NCI-H146 treated with DMSO at 0.1 percent for 48 hours (cell line): ENCODE data around the gene CLIC1.

ENCODE experiments used
- DNase-seq: peaks from one replicate; lab custom pipeline; 2025; ENCODE audit not compliant: unreplicated experiment; lab: John Stamatoyannopoulos, UW

CLIC1 gene

DNA sequence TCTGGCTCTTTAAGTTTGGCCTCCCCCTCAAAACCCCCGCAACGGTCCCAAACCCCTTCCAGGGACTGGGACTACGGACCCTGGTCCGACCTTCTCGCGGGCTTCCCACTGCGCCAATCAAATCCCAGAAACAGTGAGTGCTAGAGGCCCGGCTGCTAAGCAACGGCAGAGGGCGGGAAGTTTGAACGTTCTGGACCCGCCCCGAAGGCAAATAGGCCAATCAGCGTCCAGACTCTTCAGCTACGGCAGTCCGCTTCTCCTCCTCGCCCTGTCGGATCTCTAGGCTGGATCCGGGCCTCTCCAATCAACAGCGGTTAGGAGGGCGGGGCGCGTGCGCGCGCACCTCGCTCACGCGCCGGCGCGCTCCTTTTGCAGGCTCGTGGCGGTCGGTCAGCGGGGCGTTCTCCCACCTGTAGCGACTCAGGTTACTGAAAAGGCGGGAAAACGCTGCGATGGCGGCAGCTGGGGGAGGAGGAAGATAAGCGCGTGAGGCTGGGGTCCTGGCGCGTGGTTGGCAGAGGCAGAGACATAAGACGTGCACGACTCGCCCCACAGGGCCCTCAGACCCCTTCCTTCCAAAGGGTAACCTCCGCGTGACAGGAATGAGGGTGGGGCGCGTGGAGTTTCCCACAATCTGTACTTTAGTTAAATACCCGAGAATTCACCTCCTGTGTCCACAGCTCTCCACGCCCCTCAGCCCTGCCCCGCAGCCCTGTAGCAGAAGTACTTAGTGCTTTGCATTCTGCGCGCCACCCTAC, 3.5 kb upstream of the CLIC1 start, which contains the start of gene MSH5:
Gene MSH5 (plus strand): TSS at position 367 of the 758 bp plus-strand sequence. CDS start 462 bp downstream, outside the sequence.
- peak; percentile 97 for DNase-seq

DNA sequence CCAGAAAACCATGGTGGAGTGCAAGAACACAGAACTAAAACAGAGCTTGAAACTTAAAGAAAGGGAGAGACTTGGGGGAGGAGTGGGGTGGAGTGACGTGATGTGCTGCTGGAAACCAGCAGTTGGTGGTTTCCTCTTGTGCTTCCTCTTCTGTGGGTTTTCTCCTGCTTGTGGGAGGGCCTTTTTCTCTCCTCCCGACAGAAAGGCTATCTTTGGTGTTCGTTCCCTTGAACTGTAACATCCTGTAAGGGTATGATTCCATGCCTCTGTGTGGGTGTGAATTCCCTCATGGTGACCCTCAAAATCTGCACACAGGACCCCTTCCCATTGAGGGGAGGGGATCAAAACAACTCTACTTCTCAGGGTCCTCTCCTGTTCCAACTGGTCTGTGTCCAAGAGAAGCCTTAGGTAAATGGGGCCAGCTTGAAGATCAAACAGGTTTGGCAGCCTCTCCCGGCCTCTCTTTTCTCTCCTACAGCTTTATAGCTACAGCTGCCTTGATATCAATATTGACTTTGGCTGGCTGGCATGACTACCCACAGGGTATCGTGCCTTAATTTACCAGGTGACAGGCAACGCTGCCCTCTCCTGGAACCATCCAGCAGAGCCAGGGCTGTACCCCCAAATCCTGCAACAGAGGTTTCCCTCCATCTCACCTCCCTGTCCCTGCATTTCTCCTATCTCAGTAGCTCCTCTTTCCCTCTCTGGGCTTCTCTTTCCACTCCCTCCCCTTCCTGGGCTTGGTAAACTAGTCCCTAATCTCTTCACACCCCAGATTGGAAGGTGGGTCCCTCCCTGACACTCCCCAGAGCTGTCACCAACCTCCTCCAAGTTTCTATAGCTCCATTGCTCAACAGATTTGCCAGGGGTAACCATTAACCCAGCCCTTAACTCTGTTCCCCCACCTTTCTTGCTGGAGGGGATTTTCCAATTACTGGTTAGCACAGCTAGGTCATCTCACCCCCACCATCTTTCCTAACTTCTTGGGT, 2.0 kb upstream of the CLIC1 start:
- DNase-seq, result peak; percentile 43

DNA sequence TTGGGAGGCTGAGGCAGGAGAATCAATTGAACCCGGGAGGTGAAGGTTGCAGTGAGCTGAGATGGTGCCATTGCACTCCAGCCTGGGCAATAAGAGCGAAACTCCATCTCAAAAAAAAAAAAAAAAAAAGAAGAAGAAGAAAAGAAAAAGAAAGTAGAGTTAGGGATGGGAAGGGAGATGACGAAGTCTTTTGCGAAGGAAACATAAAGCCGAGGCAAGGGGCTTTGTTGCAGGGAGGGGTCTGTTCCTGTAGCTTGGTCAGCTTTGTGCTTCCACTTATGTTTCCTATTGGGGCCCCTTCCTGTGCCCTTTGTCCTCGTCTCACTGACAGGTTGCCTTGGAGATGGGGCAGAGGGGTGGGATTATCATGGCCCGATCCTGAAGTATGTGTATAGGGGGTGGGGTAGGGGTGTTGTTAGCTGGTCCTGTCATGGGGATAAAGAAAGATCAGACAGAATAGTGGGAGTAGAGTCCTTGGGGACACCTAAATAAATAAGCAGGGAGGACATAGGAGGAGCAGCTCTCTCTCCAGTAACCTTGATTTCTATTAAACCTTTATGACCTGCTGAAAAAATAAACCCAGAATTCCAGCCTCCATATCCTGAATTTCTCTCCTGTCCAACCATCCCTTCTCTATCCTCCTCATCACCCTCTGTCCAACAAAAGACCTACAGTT, 1.1 kb upstream of the CLIC1 start:
- peak; percentile 77 for DNase-seq

DNA sequence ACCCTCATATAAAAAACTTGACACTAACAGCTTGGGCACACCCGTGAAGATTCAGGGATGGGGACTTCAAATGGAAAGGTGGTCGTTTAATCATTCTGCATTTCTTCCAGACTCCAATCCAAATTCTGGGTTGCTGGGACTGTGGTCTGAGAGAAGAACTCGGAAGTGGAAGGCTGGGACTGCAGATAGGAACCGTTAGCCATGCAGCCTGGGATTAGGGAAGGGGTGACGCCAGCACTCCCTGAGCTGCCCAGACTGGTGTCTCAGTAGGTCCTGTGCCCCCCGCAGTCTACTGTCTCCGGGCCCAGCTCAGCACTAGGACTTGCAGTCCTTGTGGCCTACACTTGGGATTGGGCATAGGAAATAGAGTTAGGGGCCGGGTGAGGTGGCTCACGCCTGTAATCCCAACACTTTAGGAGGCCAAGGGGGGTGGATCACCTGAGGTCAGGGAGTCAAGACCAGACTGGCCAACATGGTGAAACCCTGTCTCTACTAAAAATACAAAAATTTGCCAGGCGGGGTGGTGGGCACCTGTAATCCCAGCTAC, 511 bp upstream of the CLIC1 start:
- no peak for DNase-seq

DNA sequence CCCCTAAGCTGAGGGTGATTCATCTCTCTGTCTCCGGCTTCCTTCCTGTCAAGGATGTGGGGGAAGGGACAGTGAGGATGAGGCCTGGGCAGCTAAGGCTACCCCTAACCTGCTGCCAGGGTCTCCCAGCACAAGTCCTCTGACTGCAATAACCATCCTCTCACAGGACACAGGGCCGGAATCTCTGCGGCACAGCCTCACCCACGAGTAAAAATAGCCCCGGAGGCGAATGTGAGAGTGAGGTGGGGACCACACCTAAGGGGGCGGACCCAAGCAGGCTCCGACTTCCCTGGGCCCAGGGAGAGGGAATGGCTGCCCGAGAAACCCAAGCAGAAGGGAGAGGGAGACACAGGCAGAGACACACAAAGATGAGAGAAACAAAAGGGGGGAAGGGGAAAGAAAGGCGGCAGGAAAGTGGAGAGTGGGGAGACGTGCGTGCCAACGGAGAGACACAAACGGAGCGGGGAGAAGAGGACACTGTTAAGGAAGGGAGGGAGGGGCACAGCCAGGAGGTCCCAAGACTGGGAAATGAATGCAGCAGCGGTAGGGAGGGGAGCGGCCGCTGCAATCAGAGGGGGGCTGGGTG, 1.4 kb downstream of the CLIC1 start:
- no peak for DNase-seq

DNA sequence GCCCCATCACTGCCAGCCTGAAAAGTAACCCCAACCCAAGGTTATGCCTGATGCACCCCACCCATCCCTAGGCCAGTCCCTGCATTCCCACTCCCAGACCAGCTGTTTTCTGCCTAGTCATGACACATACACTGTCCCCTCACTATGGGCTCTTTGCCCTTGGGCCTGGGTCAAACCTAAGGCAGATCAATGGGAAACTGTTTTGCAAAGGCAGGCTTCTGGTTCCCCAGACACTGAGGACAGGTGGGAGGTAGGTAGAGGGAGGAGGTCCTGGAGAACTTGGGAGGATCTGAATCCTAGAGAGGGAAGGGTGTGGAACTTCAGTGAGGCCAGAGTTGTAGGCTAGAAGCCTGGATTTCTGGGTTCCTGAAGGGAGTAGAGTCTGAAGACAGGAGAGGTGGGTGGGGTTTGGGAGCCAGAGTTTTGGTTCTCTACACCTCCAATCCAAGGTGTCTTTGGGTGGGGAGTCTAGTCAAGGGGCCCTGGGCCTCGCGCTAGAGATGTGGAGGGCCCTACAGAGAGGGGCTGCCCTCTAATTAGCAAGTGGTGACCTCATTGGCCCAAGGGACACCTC, 2.0 kb downstream of the CLIC1 start:
- no peak for DNase-seq

DNA sequence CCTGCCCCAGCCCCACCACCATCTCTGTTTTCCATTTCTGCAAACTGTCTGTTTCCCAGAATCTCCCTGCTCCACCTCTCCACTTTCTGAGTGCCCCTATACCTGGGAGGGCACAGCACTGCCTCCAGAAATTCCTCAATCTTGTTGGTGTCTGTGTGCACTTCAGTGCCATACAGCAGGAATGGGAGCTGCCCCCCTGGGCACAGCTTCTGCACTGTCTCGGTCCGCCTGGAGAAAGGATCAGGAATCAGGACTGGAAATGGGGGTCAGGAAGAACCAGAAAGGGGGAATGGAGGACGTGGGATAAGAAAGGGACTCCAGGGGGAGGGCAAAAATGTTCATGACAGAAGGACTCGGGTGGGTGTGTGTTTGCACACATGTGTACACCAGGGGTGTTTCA, 2.6 kb downstream of the CLIC1 start:
- DNase-seq, result no peak

DNA sequence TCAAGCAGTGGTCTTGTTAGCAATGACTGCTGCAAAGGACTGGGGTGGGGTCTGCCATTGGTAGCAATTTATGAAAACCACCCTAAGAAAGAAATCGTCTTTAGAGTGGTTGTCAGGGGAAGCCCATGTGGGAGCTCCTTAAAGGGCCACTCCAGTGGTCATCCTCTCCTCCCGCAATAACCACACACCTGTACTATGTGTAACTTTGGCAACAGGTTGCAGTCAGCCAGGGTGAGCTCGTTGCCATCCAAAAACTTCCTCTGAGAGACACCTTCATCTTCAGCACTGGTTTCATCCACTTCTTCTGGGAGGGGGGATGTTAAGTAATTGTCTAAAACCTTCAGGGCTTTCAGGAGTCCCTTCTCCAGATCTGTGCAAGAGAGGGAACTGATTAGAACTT, 4.3 kb downstream of the CLIC1 start:
- no peak for DNase-seq

DNA sequence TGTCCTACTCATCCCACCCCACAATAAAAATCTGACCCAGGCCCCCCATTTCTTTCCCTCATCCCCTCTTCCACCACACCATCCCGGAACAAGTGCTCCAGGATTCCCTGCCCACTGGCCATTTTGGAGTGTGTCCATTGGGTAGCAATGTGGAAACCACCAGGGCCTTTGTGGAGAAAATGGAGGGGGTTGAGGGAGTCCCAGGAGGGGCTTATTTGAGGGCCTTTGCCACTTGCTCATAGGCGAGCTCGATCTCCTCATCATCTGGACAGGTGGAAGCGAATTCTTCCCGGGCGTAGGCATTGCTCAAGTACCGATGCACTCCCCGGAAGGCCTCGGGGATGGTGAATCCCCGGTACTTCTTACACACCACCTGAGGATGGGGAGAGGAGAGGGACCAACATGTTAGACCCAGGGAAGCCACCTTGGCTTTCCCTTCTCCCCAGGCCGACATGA, 5.7 kb downstream of the CLIC1 start:
- DNase-seq, result no peak

DNA sequence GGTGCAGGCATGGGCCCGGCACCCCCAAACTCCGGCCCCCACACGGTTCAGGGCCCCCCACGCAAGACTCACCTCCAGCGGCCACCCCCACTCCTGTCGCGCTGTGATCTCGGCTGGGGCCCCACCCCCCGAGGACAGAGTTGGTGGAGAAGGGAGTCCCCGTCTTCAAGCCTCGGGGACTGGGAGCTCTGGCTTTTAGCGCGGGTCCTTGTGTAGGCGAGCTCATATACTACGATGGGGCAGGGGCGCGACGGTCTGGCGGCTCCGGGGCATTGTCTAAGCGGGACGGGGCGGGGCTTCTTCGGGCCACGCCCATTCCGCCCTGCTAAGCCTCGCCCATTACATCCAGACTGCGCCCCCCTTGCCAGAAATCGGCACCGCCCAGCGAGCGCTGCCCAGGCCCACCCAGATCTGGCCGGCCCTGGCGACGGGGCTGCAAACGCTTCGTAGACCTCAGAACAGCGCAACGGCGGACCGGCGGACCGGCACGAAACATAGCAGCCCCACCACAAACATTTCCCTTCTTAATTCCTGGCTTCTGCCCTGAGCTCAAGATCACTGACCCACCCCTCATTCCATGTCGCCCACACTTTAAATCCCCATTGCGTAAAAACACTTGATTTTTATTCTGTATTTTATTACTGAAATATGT, 6.2 kb downstream of the CLIC1 start:
- no peak for DNase-seq

DNA sequence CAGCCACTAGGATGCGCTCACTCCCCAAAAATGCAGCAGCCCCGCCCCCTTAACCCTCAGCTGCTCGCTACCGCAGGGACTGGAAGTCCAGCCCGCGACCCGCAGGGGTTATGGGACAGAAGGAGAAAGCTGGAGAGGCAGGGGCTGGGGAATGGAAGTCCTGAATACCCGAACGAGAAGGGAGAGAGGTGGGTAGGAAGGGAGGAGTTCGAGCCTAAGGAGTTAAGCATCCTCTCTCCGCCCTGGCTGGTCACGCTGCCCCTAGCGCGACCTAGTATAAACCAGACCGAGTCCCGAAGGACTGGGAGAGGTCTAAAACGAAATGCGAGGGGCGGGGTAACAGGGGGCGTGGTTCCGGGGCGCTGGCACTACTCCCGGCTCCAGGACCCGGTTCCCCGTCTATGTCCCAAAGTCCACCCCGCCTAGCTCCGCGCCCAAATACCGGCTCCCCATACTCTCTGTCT, 6.8 kb downstream of the CLIC1 start:
- DNase-seq, result no peak

DNA sequence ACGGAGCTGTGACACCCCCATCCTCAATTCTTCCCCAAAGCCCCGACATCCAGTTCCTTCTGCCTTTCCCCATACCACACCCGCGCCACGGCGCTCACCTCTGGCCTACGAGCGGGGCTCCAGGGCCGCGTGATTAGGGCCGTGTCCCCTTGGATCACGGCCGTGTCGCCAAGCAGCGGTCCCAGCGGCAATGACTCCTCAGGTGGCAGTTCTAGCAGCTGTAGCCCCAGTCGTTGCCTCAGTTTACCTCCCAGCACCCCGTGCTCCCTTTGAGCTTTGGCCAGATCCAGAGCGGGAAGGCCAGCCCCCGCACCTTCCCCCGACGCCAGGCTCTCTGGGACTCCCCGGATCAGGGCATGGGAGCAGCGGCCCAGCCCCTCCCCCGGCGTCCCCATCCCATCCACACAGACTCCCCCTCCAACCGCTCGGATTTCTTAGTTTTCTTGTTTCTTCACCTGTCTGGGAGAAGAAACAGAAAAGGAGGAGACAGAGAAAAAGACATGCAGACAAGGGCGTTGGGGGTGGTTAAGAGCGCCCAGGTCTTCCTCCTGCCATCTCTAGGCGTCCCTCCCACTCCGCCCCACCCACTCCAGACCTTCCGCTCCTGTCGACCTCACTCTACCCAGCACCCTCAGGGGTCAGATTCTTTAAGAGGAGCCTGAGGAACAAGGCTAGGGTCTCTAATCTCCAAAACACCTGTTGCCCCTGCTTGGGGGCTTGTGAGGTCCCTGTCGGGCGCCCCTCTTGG, 7.4 kb downstream of the CLIC1 start, which contains the start of gene DDAH2:
Gene DDAH2 (minus strand): TSS at position 533 of the 748 bp plus-strand sequence. CDS start 138 bp downstream, at position 395.
- no peak for DNase-seq

DNA sequence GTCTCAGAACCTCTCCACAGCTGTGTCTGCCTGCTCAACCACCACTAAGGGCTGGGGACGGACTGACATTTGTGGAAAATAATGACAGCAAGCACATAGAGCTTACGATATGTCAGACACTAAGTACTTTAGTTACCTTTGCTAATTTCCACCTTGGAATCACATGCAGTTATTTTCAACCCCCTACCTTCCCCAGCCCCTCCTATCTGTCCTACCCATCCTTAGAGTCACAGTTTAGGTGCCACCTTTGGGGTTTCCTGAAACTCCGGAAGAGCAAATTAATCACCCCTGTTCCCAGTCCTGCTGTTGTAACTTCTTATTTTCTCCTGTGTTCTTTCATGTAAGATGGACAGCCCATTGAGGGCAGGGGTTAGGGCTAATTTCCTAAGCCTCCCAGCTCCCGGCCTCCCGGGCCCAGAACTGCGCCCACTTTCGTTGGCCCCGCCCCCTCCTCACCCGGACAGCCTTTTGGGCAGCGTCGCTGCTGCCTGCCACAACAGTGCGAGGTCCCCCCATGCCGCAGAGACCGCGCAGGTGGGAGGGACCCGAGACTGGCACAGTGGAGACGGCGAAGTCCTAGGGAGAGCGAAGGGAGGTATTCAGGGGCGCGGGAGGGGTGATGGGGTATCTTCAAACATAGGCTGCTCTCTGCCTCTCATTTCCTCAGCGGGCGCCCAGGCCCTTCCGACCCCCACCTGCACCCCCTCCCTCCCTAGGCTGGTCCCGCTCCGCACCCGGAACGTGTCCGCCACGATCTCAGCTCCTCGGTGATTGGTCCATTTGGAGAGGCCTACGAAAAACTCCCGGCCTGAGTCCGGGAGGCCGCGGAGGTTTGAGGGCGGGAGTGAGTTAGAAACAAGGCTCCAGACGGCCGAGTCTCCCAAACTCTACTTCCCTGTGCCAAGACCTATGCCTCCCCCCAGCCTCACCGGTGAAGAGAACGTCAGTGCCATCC, 8.3 kb downstream of the CLIC1 start:
- DNase-seq, result no peak

DNA sequence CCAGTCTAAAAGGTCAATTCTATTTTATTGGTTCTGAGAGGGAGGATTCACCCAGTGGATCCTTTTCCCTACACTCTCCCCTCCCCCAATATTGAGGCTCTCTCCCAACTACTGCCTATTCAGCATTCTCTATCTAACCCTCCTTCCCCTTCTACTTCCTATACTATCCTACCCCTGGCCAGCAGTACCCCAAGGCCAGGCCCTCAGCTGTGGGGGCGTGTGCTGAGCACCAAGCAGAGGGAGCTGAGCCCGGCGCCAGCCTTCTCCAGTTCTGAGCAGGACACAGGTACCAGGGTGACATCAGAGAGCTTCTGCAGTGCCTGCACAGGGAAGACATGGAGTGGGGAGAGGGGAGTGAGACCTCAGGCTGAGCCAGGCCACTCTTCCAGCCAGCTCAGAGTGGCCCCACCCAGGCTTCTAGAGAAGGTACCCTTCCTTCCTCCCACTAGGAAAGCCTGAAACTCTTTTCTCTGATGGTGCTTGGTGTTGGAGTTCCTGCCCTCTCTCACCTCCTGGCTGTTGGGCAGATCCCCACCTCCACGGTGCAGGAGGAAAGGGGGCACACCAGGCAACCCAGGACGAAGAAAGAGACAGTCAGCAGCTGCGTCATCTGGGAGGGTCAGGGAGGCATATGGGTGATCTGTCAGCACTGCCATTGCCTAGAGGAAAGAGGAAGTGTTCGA, 9.2 kb downstream of the CLIC1 start:
- DNase-seq, result no peak

DNA sequence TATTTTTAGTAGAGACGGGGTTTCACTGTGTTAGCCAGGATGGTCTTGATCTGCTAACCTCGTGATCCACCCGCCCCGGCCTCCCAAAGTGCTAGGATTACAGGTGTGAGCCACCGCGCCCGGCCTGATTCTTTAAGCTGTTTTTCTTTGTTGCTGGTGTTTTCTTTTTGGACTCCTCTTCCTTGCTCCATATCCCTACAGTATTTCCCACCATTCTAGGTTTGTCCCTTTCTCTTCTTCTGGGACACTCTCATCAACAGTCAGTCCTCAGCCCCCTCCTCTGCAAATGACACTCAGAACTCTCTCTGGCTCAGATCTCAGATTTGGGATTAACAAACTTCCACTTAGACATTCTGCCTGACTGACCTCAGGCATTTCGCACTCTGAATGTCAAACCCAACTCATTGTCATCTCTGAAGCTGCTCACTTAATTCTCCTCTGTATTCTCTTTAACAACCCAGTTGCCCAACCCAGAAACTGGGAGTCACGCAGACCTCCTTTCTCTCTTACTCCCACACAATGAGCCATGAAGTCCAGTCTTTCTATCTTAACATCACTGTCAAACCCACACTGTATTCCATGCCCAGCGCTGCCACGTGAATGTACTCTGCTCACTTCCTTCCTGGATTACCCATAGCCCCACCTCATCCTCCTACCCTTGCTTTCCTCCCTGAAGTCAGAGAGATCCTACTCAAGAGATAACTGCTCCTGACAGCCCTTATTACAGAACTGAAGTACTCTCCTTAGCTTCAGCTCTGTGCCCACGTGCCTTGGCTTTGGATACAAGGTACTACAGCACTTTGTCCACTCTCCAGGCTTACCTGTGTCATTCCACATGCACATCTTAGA, 10.6 kb downstream of the CLIC1 start:
- DNase-seq, result no peak
